SU-DHL-6 (cell line): ENCODE measurements around the gene NCOA3.

Source experiments
- EZH2phosphoT487 ChIP-seq: fragments of 200-600 bp; sonication (generic), shearing (Covaris generic); conservative IDR thresholded peaks from 2 replicates; pipeline ENCODE4 v1.6.1; 2018; ENCODE audit warnings: mild to moderate bottlenecking, antibody characterized with exemption, low read length, moderate library complexity, mixed read lengths
- TF ChIP-seq, protein P1 (sequence below): fragments of 200-600 bp; sonication (generic); IDR thresholded peaks from one replicate; pipeline ENCODE4 v1.5.1; 2017; ENCODE audit warnings: antibody characterized with exemption, mild to moderate bottlenecking, low read length, moderate library complexity; ENCODE audit not compliant: insufficient read depth, poor library complexity, severe bottlenecking

DNA sequence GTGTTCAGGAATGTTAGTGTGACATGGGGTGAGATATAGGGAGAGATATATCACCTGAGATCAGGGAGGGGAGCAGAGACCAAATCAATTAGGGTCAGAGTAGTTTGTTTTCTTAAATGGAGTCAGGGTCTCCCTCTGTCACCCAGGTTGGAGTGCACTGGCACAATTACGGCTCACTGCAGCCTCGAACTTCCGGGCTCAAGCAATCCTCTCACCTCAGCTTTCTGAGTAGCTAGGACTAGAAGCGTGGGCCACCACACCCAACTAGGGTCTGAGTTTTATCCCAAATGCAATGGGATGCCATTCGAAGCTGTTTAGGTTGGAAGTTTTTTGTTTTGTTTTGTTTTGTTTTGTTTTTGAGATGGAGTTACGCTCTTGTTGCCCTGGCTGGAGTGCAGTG is 3.1 kb upstream of the NCOA3 start:
- TF ChIP-seq, protein P1, sequence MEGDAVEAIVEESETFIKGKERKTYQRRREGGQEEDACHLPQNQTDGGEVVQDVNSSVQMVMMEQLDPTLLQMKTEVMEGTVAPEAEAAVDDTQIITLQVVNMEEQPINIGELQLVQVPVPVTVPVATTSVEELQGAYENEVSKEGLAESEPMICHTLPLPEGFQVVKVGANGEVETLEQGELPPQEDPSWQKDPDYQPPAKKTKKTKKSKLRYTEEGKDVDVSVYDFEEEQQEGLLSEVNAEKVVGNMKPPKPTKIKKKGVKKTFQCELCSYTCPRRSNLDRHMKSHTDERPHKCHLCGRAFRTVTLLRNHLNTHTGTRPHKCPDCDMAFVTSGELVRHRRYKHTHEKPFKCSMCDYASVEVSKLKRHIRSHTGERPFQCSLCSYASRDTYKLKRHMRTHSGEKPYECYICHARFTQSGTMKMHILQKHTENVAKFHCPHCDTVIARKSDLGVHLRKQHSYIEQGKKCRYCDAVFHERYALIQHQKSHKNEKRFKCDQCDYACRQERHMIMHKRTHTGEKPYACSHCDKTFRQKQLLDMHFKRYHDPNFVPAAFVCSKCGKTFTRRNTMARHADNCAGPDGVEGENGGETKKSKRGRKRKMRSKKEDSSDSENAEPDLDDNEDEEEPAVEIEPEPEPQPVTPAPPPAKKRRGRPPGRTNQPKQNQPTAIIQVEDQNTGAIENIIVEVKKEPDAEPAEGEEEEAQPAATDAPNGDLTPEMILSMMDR: no peak
- no peak for TF ChIP-seq EZH2phosphoT487
